Fibroblast of pulmonary artery (primary cell): ENCODE results near the gene PROCA1.

Experiments
- DNase-seq: peaks from one replicate; pipeline ENCODE4 v3.0.0-alpha.2; 2010; ENCODE audit warnings: low read depth
- H3K4me3 ChIP-seq: replicated peaks from 2 replicates; pipeline ENCODE4 v1.5.1; 2011; ENCODE audit warnings: low read depth, mild to moderate bottlenecking, control low read depth, low read length, moderate library complexity
- TF ChIP-seq, protein P1 (sequence below): IDR thresholded peaks from 2 replicates; pipeline ENCODE4 v1.5.1; 2011; ENCODE audit warnings: mild to moderate bottlenecking, control low read depth, low read length, inconsistent platforms; ENCODE audit errors: missing control alignments

The PROCA1 gene

DNA sequence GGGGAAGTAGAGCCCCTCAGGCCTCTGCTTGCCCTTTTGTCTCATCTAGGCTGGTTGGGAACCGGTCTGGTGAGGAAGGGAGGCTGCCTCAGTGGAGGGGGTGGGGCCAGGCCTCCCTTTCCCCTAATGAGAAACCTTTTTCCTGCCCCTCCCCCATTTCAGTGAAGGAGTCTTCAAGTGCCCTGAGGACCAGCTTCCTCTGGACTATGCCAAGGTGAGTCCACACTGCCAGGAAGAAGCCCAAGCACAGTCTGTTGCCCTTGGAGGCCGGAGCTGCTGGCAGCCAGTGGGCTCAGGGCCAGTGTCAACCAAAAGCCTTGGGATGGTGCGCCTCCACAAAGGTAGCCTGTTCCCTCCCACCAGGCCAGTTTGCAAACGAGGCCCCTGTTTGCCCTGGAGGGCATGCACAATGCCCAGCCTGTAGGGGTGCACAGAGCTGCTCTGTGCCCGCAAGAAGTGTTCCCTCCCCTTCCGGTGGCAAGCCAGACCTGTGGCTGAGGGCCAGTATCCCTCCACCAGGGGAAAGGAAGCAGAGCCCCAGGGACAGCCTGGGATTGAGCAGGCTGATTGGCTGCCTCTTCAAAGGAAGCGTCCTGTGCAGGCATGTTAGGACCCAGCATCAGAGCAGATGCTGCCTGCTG is 35.5 kb upstream of the PROCA1 start:
- no peak overlapping the region for H3K4me3 ChIP-seq
- no peak for DNase-seq
- TF ChIP-seq, protein P1, sequence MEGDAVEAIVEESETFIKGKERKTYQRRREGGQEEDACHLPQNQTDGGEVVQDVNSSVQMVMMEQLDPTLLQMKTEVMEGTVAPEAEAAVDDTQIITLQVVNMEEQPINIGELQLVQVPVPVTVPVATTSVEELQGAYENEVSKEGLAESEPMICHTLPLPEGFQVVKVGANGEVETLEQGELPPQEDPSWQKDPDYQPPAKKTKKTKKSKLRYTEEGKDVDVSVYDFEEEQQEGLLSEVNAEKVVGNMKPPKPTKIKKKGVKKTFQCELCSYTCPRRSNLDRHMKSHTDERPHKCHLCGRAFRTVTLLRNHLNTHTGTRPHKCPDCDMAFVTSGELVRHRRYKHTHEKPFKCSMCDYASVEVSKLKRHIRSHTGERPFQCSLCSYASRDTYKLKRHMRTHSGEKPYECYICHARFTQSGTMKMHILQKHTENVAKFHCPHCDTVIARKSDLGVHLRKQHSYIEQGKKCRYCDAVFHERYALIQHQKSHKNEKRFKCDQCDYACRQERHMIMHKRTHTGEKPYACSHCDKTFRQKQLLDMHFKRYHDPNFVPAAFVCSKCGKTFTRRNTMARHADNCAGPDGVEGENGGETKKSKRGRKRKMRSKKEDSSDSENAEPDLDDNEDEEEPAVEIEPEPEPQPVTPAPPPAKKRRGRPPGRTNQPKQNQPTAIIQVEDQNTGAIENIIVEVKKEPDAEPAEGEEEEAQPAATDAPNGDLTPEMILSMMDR: no peak

DNA sequence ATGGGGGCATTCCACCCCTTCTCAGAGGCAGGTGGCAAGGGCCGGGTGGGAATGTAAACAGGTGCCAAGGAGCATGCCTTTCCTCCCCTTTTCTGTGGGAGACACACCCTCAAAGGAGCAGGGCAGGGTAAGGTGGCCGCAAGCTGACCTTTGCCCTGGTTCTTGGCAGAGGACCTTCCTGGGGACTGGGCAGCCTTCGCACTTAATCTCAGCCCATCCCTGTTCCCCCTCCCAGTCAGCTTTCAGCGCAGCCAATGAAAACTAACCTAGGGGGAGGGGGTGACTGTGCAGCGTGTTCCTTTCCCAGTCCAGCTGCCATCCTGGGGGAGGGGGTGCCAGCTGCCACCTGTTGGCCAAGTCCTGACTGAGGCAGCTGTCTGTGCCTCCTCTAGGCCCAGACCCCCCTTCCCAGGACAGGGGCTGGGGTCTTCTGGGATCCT is 34.9 kb upstream of the PROCA1 start:
- peak overlapping the region; percentile 94 for H3K4me3 ChIP-seq
- TF ChIP-seq, protein P1: no peak
- no peak for DNase-seq

DNA sequence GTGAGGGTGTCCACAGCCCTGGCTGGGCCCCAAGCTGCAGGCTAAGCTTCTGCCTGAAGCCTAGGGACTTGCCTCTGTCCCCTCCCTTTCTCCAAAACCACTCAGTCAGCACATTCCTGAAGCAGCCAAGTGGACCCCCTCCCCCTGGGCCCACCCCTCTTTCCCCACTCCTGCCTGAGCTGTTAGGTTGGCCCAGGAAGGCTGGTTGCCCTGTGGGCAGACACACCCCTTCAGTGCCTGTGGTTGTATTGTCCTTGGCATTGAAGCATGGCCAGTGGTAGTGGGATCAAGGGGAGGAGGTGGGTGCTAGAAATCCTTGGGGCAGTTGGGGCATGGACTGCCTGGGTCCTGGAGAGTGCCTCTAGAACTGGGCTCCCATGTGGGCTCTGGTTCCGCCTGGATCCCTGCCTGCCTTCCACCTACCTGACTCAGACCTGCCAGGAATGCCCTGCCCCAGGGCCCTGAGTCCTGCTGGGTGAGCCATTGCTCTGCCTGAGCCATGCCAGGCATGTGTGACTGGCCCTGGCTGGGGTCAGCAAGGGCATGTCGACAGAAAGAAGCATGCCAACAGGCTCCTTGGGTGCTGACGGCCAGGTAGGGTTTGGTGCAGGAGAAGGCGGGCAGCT is 34.2 kb upstream of the PROCA1 start:
- TF ChIP-seq, protein P1: no peak
- DNase-seq: no peak
- H3K4me3 ChIP-seq: peak overlapping the region; percentile 94

DNA sequence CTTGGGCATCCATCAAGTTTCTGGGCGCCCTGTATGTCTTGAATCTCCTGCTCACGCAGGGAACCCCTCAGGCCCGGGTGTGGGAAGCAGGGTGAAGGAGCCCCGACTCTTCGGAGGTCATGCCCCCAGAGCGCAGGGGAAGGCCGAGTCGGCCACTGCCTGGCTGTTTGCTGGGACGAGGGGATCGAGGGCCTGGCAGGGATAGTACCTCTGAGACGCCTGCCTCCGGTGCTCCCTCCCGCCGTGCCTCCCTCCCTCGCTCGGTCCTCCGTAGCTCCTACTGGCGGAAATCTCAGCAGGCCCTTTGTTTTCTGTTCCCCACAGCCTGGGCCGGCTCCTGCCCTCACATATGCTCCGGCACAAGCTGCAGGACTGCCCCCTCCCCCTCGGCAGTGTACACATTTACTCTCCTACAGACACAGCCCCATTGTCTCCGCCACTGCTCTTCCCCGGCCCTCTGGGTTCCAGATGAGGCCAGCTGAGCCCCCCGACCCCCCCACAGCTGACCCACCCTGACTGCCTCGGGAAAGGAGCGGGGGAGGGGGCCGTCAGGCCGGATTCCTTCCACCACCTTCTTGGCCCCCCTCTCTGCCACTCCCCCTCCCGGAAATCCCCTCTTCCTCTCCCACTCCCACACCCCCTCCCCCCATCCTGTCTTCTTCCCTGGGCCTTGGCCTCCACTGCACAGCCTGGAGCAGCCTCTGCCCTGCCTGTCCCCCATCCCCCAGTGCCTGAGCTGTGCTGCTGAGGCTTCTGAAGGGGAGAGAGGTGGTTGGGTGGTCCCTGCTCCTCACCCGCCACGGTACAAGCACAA is 33.5 kb upstream of the PROCA1 start:
- H3K4me3 ChIP-seq: peak overlapping the region; percentile 94
- TF ChIP-seq, protein P1: no peak
- DNase-seq: peak; percentile 74

DNA sequence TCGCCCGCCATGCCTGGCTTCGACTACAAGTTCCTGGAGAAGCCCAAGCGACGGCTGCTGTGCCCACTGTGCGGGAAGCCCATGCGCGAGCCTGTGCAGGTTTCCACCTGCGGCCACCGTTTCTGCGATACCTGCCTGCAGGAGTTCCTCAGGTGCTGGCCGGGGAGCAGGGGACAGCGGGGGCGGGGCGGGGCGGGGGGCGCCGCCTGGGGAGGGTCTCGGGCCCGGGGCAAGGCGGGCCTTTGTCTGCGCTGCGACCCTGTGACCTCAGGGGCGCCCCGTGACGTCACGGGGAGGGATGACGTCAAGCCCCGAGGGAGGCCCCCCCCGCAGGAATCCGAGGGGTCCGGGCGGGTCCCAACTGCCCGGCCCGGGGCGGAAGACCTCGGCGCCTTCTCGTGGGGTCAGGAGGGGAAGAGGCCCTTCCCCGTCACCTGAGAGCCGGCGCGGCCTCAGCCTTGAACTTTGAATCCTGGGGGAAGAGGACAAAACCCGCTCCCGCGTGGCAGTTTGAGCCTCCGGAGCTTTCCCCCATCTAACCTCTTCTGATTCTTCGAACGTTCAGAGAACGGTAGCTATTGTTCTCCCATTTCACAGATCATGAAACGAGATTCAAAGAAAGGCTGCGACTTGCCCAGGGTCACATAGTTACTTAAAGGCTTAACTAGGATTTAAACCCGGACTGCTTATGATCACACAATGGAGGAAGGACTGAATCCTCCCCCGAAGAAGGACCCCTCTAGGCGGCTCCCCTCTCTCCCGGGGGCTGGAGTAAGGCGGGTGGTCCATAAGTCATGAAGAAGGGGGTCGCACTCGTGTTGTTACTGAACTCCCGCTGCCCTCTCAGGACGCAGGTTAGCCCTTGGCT is 32.6 kb upstream of the PROCA1 start:
- DNase-seq: peak; percentile 53
- peak overlapping the region; percentile 94 for H3K4me3 ChIP-seq
- TF ChIP-seq, protein P1: no peak

DNA sequence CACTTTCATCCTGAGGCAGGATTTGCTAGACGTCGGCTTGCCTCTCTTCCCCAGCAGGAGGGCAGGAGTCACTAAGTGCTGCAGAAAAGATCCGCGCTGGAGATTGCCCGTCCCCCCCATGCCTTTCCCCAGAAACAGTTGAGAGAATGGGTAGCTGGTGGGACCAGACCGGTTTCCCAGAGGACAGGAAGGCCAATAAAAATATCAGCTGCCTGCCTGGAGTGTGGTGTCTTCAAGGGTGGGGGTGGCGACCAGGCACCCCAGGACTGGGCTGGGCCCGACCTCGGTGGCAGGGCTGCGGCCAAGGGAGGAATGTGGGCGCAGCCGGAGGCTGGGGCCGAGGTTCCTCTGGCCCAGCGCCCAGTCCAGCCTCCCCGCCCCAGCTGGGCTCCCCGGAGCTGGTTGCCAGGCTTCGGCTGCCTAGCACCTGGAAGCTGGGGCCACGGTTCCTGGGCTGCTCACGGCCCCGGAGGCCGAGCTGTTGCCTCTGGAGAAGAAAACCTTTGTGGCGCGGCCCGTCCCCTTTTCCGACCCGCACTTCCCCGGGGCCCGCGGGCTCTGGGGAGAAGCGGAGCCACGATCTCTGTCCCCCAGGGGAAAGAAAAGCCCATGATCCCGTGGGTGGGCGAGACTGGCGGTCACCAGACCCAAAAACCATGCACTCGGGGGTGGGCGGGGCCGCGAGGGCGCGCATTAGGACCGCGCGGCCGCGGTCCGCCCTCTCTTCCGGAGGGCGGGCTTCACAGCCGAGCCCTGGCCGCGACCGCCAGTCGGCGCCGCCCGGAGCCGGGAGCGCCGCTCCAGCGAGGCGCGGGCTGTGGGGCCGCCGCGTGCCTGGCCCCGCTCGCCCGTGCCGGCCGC is 31.8 kb upstream of the PROCA1 start, which contains the start of gene TRAF4:
TRAF4 (plus strand) TSS at position 769 of the 861 bp plus-strand sequence. CDS start 102 bp downstream, outside the sequence.
- peak; percentile 75 for DNase-seq
- H3K4me3 ChIP-seq: peak within 1 kb of the TSS; percentile 94
- TF ChIP-seq, protein P1: no peak
